22Rv1 (cell line): ENCODE results near the gene DSPP.

Experiments used
- CTCF ChIP-seq: fragments of 450-650 bp; IDR thresholded peaks from 2 replicates; pipeline ENCODE4 v1.5.1; 2017; ENCODE audit warnings: mild to moderate bottlenecking
- ZFX ChIP-seq: fragments of 450-650 bp; IDR thresholded peaks from 2 replicates; pipeline ENCODE4 v1.6.1; 2017; ENCODE audit warnings: antibody characterized with exemption, borderline replicate concordance

GRCh38 chr4:87654487-87655044 lies 46.2 kb downstream of the DSPP start:
- no peak for TF ChIP-seq CTCF
- TF ChIP-seq ZFX = no peak
